Keratinocyte (primary cell): ENCODE measurements around the gene CAMKK2. TPM values are rescaled to one million over a fixed set of nuclear protein-coding genes. Genes with fewer than 3 reads are reported as not detected.

Source experiments
- DNase-seq: peaks from one replicate; pipeline ENCODE4 v3.0.0-alpha.2; 2011; ENCODE audit warnings: low read depth, missing footprints, low spot score
- FAIRE-seq: peaks from 2 replicates; lab custom pipeline; 2011; peaks lifted over from hg19 to GRCh38; lab: Jason Lieb, UNC
- H2AFZ ChIP-seq: 2 replicates; pipeline ENCODE4 v1.6.0; 2012; ENCODE audit warnings: low read length, control low read depth, inconsistent platforms; ENCODE audit not compliant: control insufficient read depth
- H3K27ac ChIP-seq: 2 replicates; pipeline ENCODE4 v1.5.1; 2011; ENCODE audit warnings: low read length; ENCODE audit not compliant: control insufficient read depth, insufficient read depth
- H3K27me3 ChIP-seq: 3 replicates; pipeline ENCODE4 v1.6.0; 2011; ENCODE audit warnings: low read length; ENCODE audit not compliant: control insufficient read depth, insufficient read depth; ENCODE audit errors: extremely low read depth
- H3K36me3 ChIP-seq, 2 experiments: 2 replicates in 1 of 2; 3 replicates in 1 of 2; pipeline ENCODE4 v1.5.1; 2011; ENCODE audit warnings: low read length in 2 of 2, mild to moderate bottlenecking in 1 of 2; ENCODE audit not compliant: control insufficient read depth in 2 of 2, insufficient read depth in 2 of 2; ENCODE audit errors: extremely low read depth in 1 of 2
- H3K4me1 ChIP-seq: 3 replicates; pipeline ENCODE4 v1.5.1; 2011; ENCODE audit warnings: low read length; ENCODE audit not compliant: control insufficient read depth, insufficient read depth; ENCODE audit errors: extremely low read depth
- H3K4me2 ChIP-seq: 3 replicates; pipeline ENCODE4 v1.6.0; 2011; ENCODE audit warnings: low read depth, low read length; ENCODE audit not compliant: control insufficient read depth, insufficient read depth; ENCODE audit errors: extremely low read depth
- H3K4me3 ChIP-seq, 3 experiments: fragments of 200-600 bp in 1 of 3; sonication (generic) in 1 of 3; 2 replicates in 2 of 3; 3 replicates in 1 of 3; pipeline ENCODE4 v1.5.1; 2011 to 2016; ENCODE audit warnings: low read length in 3 of 3, mild to moderate bottlenecking in 3 of 3, control low read depth in 2 of 3, inconsistent platforms in 1 of 3, low read depth in 1 of 3, mixed read lengths in 1 of 3, mixed run types in 1 of 3, moderate library complexity in 1 of 3; ENCODE audit not compliant: control insufficient read depth in 2 of 3, insufficient read depth in 2 of 3; ENCODE audit errors: extremely low read depth in 1 of 3
- H3K79me2 ChIP-seq: 2 replicates; pipeline ENCODE4 v1.6.0; 2012; ENCODE audit warnings: low read length; ENCODE audit not compliant: control insufficient read depth, insufficient read depth
- H3K9ac ChIP-seq: 3 replicates; pipeline ENCODE4 v1.6.0; 2011; ENCODE audit warnings: low read length; ENCODE audit not compliant: control insufficient read depth, insufficient read depth; ENCODE audit errors: extremely low read depth
- H3K9me1 ChIP-seq: 3 replicates; pipeline ENCODE4 v1.6.0; 2011; ENCODE audit warnings: low read length; ENCODE audit not compliant: control insufficient read depth, insufficient read depth; ENCODE audit errors: extremely low read depth
- H3K9me3 ChIP-seq: 2 replicates; pipeline ENCODE4 v1.5.1; 2012; ENCODE audit warnings: low read depth, low read length; ENCODE audit not compliant: control insufficient read depth
- H4K20me1 ChIP-seq: 3 replicates; pipeline ENCODE4 v1.6.0; 2011; ENCODE audit warnings: low read length; ENCODE audit not compliant: control insufficient read depth, insufficient read depth; ENCODE audit errors: extremely low read depth
- CTCF ChIP-seq, 3 experiments: IDR thresholded peaks in 1 of 3; conservative IDR thresholded peaks in 1 of 3; optimal IDR thresholded peaks in 1 of 3; 2 replicates in 2 of 3; 3 replicates in 1 of 3; pipeline versions ENCODE3 to v1.5.1; 2011; ENCODE audit warnings: low read length in 3 of 3, mild to moderate bottlenecking in 3 of 3, moderate library complexity in 2 of 3, control low read depth in 1 of 3, inconsistent platforms in 1 of 3; ENCODE audit not compliant: insufficient read depth in 2 of 3; ENCODE audit errors: extremely low read depth in 1 of 3
- EZH2 ChIP-seq: IDR thresholded peaks from one replicate; pipeline ENCODE4 v1.6.1; 2012; ENCODE audit warnings: inconsistent platforms, mild to moderate bottlenecking, low read length, moderate library complexity
- dilution Hi-C: fragments of 300-500 bp; cut with MboI; formaldehyde crosslinking; loops from one replicate; pipeline ENCODE4 v1.7.0; 2020; ENCODE audit warnings: low sequenced_read_pairs; ENCODE audit not compliant: extremely low pct_ligation_motif_present
- polyA plus RNA-seq, 5 experiments: library from polyadenylated mRNA; depleted of rRNA in 3 of 5; stranded (reverse) in 3 of 5; stranded (forward) in 1 of 5; unstranded in 1 of 5; fragments of >200 nt; gene quantifications; 1 replicate in 1 of 5; 2 replicates in 3 of 5; 3 replicates in 1 of 5; pipeline versions ENCODE4 v1.2.1 to v1.2.3, GENCODE V29; 2011 to 2012; ENCODE audit warnings: missing spikeins in 2 of 5, low read depth in 1 of 5, low replicate concordance in 1 of 5

The CAMKK2 gene
- polyA plus RNA-seq, 1 donor (not counting 4 experiments of a cell fraction or from before 2014, with no cell fraction given) = 18.6 TPM

GRCh38 chr12:121334513-121335343 lies 38.2 kb upstream of the CAMKK2 start:
- no peak overlapping the region for H2AFZ ChIP-seq
- H3K4me2 ChIP-seq = no peak overlapping the region
- TF ChIP-seq EZH2 (no peak), CTCF (optimal IDR thresholded peaks at IDR 0.05 in 1 of 3, IDR thresholded peaks at IDR 0.05 in 1 of 3, conservative IDR thresholded peaks at IDR 0.05 in 1 of 3; ENCODE audit: extremely low read depth in 1 of 3, insufficient read depth in 2 of 3, low read length in 3 of 3) (peak; percentile 48 to 74 (median 72))
- H3K9ac ChIP-seq = no peak overlapping the region
- H3K36me3 ChIP-seq = peaks cover 18 to 29% of the 10 kb centered on the region in 2 experiments
- peak; percentile 58 for DNase-seq
- peak; percentile 69 for FAIRE-seq
- no peak overlapping the region for H3K4me3 ChIP-seq
- peak overlapping the region; percentile 26 for H3K27ac ChIP-seq
- H3K27me3 ChIP-seq = no peaks in the 10 kb centered on the region
- H3K4me1 ChIP-seq = peaks cover 4% of the 10 kb centered on the region
- H4K20me1 ChIP-seq = no peaks in the 10 kb centered on the region
- dilution Hi-C loops = no loop called here
- H3K79me2 ChIP-seq = no peaks in the 10 kb centered on the region
- no peaks in the 10 kb centered on the region for H3K9me1 ChIP-seq
- no peaks in the 10 kb centered on the region for H3K9me3 ChIP-seq

GRCh38 chr12:121333747-121334146 lies 37.2 kb upstream of the CAMKK2 start:
- Histone ChIP-seq H3K79me2 (no peaks in the 10 kb centered on the region), H3K9me3 (no peaks in the 10 kb centered on the region), H4K20me1 (no peaks in the 10 kb centered on the region), H3K27me3 (no peaks in the 10 kb centered on the region), H2AFZ (no peak overlapping the region), H3K4me3 (no peak overlapping the region), H3K4me1 (peaks cover 4% of the 10 kb centered on the region), H3K27ac (no peak overlapping the region), H3K36me3 (peaks cover 18 to 31% of the 10 kb centered on the region in 2 experiments), H3K9ac (no peak overlapping the region), H3K9me1 (no peaks in the 10 kb centered on the region), H3K4me2 (no peak overlapping the region)
- DNase-seq (no peak), FAIRE-seq (no peak)
- TF ChIP-seq EZH2 (no peak), CTCF (optimal IDR thresholded peaks at IDR 0.05 in 1 of 3, IDR thresholded peaks at IDR 0.05 in 1 of 3, conservative IDR thresholded peaks at IDR 0.05 in 1 of 3; ENCODE audit: extremely low read depth in 1 of 3, insufficient read depth in 2 of 3, low read length in 3 of 3) (no peak)
- dilution Hi-C loops = no loop called here
